ENCODE results near the gene GABRR2. TPM values are rescaled to one million over a fixed set of nuclear protein-coding genes. Genes with fewer than 3 reads are reported as not detected.

The GABRR2 gene
- total RNA-seq, 1 donor from 2014 or later: 0.61 TPM

DNA sequence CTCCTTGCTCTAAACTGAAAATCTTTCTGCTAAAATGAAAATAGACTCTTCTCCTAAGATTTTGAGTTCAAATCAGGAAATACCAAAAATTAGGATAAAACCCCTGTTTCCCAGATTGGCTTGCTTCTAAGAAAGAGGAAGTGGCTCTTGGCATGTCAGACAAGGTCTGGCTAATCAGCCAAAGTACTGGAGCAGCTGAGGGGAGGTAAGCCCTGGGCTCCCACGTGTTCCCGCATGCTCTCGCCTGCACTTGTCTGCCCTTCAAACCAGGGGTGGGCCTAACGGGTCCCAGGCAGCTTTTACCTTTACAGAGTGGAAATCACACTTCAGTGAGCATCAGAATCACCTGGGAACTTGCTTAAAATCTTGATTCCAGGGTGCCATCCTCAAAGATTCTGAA, 54.8 kb downstream of the GABRR2 start:
- Mint-ChIP-seq H3K27me3 (ENCODE audit: low read depth, unreplicated experiment) (peaks cover 6% of the 10 kb centered on the region), H3K27ac (ENCODE audit: unreplicated experiment) (no peak overlapping the region), H3K4me1 (ENCODE audit: low read depth, unreplicated experiment) (no peaks in the 10 kb centered on the region), H3K36me3 (ENCODE audit: low read depth, unreplicated experiment) (no peaks in the 10 kb centered on the region), H3K9me3 (ENCODE audit: unreplicated experiment) (no peaks in the 10 kb centered on the region), H3K4me3 (ENCODE audit: unreplicated experiment) (no peak overlapping the region)
- no peaks in the 10 kb centered on the region for H3K79me2 ChIP-seq (ENCODE audit: insufficient read depth, low read length)
- no peak overlapping the region for H2AFZ ChIP-seq (ENCODE audit: low read depth, low read length)
- H3K27me3 ChIP-seq (ENCODE audit: insufficient read depth, low read length): no peaks in the 10 kb centered on the region
- H3K4me2 ChIP-seq (ENCODE audit: low read length): no peak overlapping the region
- H3K9me3 ChIP-seq (ENCODE audit: insufficient read depth, low read depth, low read length): no peaks in the 10 kb centered on the region
- no peaks in the 10 kb centered on the region for H3K36me3 ChIP-seq (ENCODE audit: insufficient read depth, low read length)
- no peaks in the 10 kb centered on the region for H3K4me1 ChIP-seq (ENCODE audit: insufficient read depth, low read length)
- TF ChIP-seq EZH2 (IDR thresholded peaks at IDR 0.05; ENCODE audit: insufficient read depth, low read length) (no peak), CTCF (IDR thresholded peaks at IDR 0.05; ENCODE audit: insufficient read depth, low read depth, low read length) (no peak)
- no peaks in the 10 kb centered on the region for H4K20me1 ChIP-seq (ENCODE audit: insufficient read depth, low read length)
- no peak overlapping the region for H3K27ac ChIP-seq (ENCODE audit: low read depth, low read length)
- H3K9ac ChIP-seq (ENCODE audit: low read length): no peak overlapping the region
- FAIRE-seq: no peak
- no peak for DNase-seq (ENCODE audit: low read depth)
- no peak overlapping the region for H3K4me3 ChIP-seq (ENCODE audit: insufficient read depth, low read depth, low read length)

DNA sequence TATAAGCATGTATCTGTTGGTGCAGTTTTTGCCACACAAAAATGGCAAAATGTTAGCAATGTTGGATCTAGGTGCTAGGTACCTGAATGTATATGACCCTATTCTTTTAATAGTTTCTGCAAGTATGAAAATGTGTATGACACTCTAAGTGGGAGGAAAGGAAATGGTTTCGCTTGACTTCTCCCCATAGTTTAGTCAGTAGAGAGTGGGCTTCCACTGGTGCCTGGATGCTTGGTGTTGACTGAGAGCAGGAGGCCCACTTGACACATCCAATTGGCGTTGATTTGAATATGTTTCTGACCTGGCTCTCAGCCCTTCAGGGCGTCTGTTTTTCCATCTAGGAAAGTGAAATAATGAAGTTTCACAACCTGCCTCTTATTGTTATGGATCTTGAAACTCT, 56.2 kb downstream of the GABRR2 start:
- H3K4me1 ChIP-seq (ENCODE audit: insufficient read depth, low read length): no peaks in the 10 kb centered on the region
- FAIRE-seq: no peak
- peaks cover 3% of the 10 kb centered on the region for H3K27me3 Mint-ChIP-seq (ENCODE audit: low read depth, unreplicated experiment)

More for the DNA sequence above, 56.2 kb downstream of the GABRR2 start:
- Histone ChIP-seq H3K4me3 (ENCODE audit: insufficient read depth, low read depth, low read length) (no peak overlapping the region), H3K79me2 (ENCODE audit: insufficient read depth, low read length) (no peaks in the 10 kb centered on the region), H3K27ac (ENCODE audit: low read depth, low read length) (no peak overlapping the region), H3K9ac (ENCODE audit: low read length) (no peak overlapping the region), H3K36me3 (ENCODE audit: insufficient read depth, low read length) (no peaks in the 10 kb centered on the region), H3K4me2 (ENCODE audit: low read length) (no peak overlapping the region), H2AFZ (ENCODE audit: low read depth, low read length) (no peak overlapping the region), H3K9me3 (ENCODE audit: insufficient read depth, low read depth, low read length) (no peaks in the 10 kb centered on the region), H3K27me3 (ENCODE audit: insufficient read depth, low read length) (no peaks in the 10 kb centered on the region), H4K20me1 (ENCODE audit: insufficient read depth, low read length) (no peaks in the 10 kb centered on the region)
- no peak for DNase-seq (ENCODE audit: low read depth)
- H3K9me3 Mint-ChIP-seq (ENCODE audit: unreplicated experiment): no peaks in the 10 kb centered on the region
- H3K4me3 Mint-ChIP-seq (ENCODE audit: unreplicated experiment): no peak overlapping the region
- H3K4me1 Mint-ChIP-seq (ENCODE audit: low read depth, unreplicated experiment): no peaks in the 10 kb centered on the region
- TF ChIP-seq EZH2 (IDR thresholded peaks at IDR 0.05; ENCODE audit: insufficient read depth, low read length) (no peak), CTCF (IDR thresholded peaks at IDR 0.05; ENCODE audit: insufficient read depth, low read depth, low read length) (no peak)
- no peaks in the 10 kb centered on the region for H3K36me3 Mint-ChIP-seq (ENCODE audit: low read depth, unreplicated experiment)
- no peak overlapping the region for H3K27ac Mint-ChIP-seq (ENCODE audit: unreplicated experiment)
